NCI-H748 treated with DMSO at 0.1 percent for 48 hours (cell line): ENCODE results near the gene TOPORS.
"Not testable (repeated sequence)": the region's sequence is repeated elsewhere in the genome, so short reads cannot be mapped to it uniquely, and the experiment has no call there.

ENCODE experiments used
- DNase-seq: peaks from one replicate; lab custom pipeline; 2025; lab: John Stamatoyannopoulos, UW

The TOPORS gene

GRCh38 chr9:32565967-32566366 is 13.6 kb upstream of the TOPORS start:
- DNase-seq: no peak

GRCh38 chr9:32558408-32558934 is 6.1 kb upstream of the TOPORS start:
- DNase-seq: no peak

- no peak for DNase-seq
Measured at GRCh38 chr9:32554591-32554990, 2.2 kb upstream of the TOPORS start.

- DNase-seq: no peak
Measured at GRCh38 chr9:32554107-32554506, 1.7 kb upstream of the TOPORS start.

- peak; percentile 47 for DNase-seq
Measured at GRCh38 chr9:32551276-32552051, 922 bp downstream of the TOPORS start.

- peak; percentile 93 for DNase-seq
Measured at GRCh38 chr9:32550562-32551275, 1.7 kb downstream of the TOPORS start.

- no peak for DNase-seq
Measured at GRCh38 chr9:32550150-32550561, 2.2 kb downstream of the TOPORS start.

GRCh38 chr9:32548213-32548612 is 4.2 kb downstream of the TOPORS start:
- DNase-seq: not testable (repeated sequence)

GRCh38 chr9:32545884-32546283 is 6.5 kb downstream of the TOPORS start:
- DNase-seq: no peak

GRCh38 chr9:32543047-32543446 is 9.3 kb downstream of the TOPORS start:
- no peak for DNase-seq

GRCh38 chr9:32533816-32534215 is 18.6 kb downstream of the TOPORS start:
- DNase-seq: no peak

- DNase-seq: no peak
Measured at GRCh38 chr9:32533336-32533735, 19.1 kb downstream of the TOPORS start.

- DNase-seq: no peak
Measured at GRCh38 chr9:32526707-32527048, 25.7 kb downstream of the TOPORS start.

GRCh38 chr9:32526041-32526706 is 26.2 kb downstream of the TOPORS start, which contains the start of gene RIGI:
Gene RIGI (minus strand): TSS chr9:32526196. CDS start chr9:32526166, 30 bp downstream.
- DNase-seq: peak; percentile 94

- DNase-seq: no peak
Measured at GRCh38 chr9:32525709-32526030, 26.7 kb downstream of the TOPORS start.

- DNase-seq: peak; percentile 82
Measured at GRCh38 chr9:32524892-32525708, 27.3 kb downstream of the TOPORS start.

- DNase-seq: not testable (repeated sequence)
Measured at GRCh38 chr9:32524558-32524891, 27.9 kb downstream of the TOPORS start.

GRCh38 chr9:32523910-32524309 is 28.5 kb downstream of the TOPORS start:
- DNase-seq: no peak

GRCh38 chr9:32518276-32518675 is 34.1 kb downstream of the TOPORS start:
- DNase-seq: no peak

GRCh38 chr9:32516241-32516640 is 36.1 kb downstream of the TOPORS start:
- DNase-seq: no peak

GRCh38 chr9:32508728-32509127 is 43.7 kb downstream of the TOPORS start:
- DNase-seq: no peak

GRCh38 chr9:32503008-32503407 is 49.4 kb downstream of the TOPORS start:
- no peak for DNase-seq
